CD4-positive, alpha-beta T cell (primary cell): ENCODE results near the gene PANX2. TPM values are rescaled to one million over a fixed set of nuclear protein-coding genes. Genes with fewer than 3 reads are reported as not detected.

Experiments
- ATAC-seq: fragments of 200-7000 bp; cut with Tn5 transposase; one replicate; pipeline ENCODE4 v1.10.0; 2022; ENCODE audit warnings: mild to moderate bottlenecking; ENCODE audit not compliant: poor library complexity
- CTCF ChIA-PET: fragments of 350-600 bp; sonication (Branson Sonifier 250); formaldehyde crosslinking; loops from one replicate; lab custom pipeline; 2021; ENCODE audit warnings: antibody characterized with exemption, inconsistent platforms; lab: Charles Lee
- POLR2A ChIA-PET: fragments of 350-600 bp; sonication (Branson Sonifier 250); formaldehyde crosslinking; loops from one replicate; lab custom pipeline; 2021; ENCODE audit warnings: antibody characterized with exemption, inconsistent platforms; lab: Charles Lee
- DNase-seq, 14 experiments: peaks; one replicate each; pipeline ENCODE4 v3.0.0-alpha.2; 2013 to 2020; ENCODE audit warnings: mixed read lengths in 2 of 14
- H3K27ac ChIP-seq, 2 donors: one replicate each; pipeline versions ENCODE4 v1.5.1 to v1.7.0; 2013; ENCODE audit warnings: low read length in 2 of 2, low read depth in 1 of 2, mild to moderate bottlenecking in 1 of 2
- H3K27me3 ChIP-seq, 2 experiments: 1 replicate in 1 of 2; 2 replicates in 1 of 2; pipeline versions ENCODE4 v1.6.1 to v1.7.0; 2013; ENCODE audit warnings: low read length in 2 of 2, control low read depth in 1 of 2, mild to moderate bottlenecking in 1 of 2, moderate library complexity in 1 of 2; ENCODE audit not compliant: insufficient read depth in 2 of 2, control insufficient read depth in 1 of 2
- H3K36me3 ChIP-seq: one replicate; pipeline ENCODE4 v1.6.1; 2013; ENCODE audit warnings: low read length, control low read depth; ENCODE audit not compliant: insufficient read depth
- H3K4me1 ChIP-seq: one replicate; pipeline ENCODE4 v1.6.1; 2013; ENCODE audit warnings: low read length, control low read depth; ENCODE audit not compliant: insufficient read depth
- H3K4me3 ChIP-seq: one replicate; pipeline ENCODE4 v1.5.1; 2013; ENCODE audit warnings: mild to moderate bottlenecking, low read length, moderate library complexity
- H3K9me3 ChIP-seq, 2 experiments: 1 replicate in 1 of 2; 2 replicates in 1 of 2; pipeline versions ENCODE4 v1.6.1 to v1.7.0; 2013; ENCODE audit warnings: low read length in 2 of 2, mild to moderate bottlenecking in 2 of 2, control low read depth in 1 of 2, moderate library complexity in 1 of 2; ENCODE audit not compliant: control insufficient read depth in 1 of 2, insufficient read depth in 1 of 2
- H3K27ac Mint-ChIP-seq: one replicate; pipeline ENCODE4 v1.8.0; 2020; ENCODE audit warnings: mixed read lengths
- H3K27me3 Mint-ChIP-seq: one replicate; pipeline ENCODE4 v1.8.0; 2021; ENCODE audit warnings: mixed read lengths
- H3K36me3 Mint-ChIP-seq: one replicate; pipeline ENCODE4 v1.8.0; 2021; ENCODE audit warnings: low read depth, mixed read lengths
- H3K4me1 Mint-ChIP-seq: one replicate; pipeline ENCODE4 v1.8.0; 2021; ENCODE audit warnings: low read depth, mixed read lengths
- H3K4me3 Mint-ChIP-seq: one replicate; pipeline ENCODE4 v1.8.0; 2020; ENCODE audit warnings: mild to moderate bottlenecking, mixed read lengths
- H3K9me3 Mint-ChIP-seq: one replicate; pipeline ENCODE4 v1.8.0; 2020; ENCODE audit warnings: mixed read lengths
- intact Hi-C, 2 experiments: fragments of 100-400 bp; cut with DNase I in 1 of 2; cut with micrococcal nuclease in 1 of 2; formaldehyde crosslinking; loops; one replicate each; pipeline versions ENCODE4 v1.15.1 to v1.9.0; 2023 to 2025; cut with DNase I, micrococcal nuclease
- total RNA-seq, 174 experiments: library from RNA in 2 of 174; stranded (reverse) in 2 of 174; gene quantifications; one replicate each; pipeline ENCODE4 v1.2.3 and lab custom pipeline; 2021 to 2026
- TF ChIP-seq, protein P1 (sequence below): fragments of 200-600 bp; IDR thresholded peaks from one replicate; pipeline ENCODE4 v1.8.0; 2022; ENCODE audit warnings: antibody characterized with exemption, mild to moderate bottlenecking

The PANX2 gene
- total RNA-seq, 2 experiments from 2014 or later, result 0.11 to 0.16 TPM

DNA sequence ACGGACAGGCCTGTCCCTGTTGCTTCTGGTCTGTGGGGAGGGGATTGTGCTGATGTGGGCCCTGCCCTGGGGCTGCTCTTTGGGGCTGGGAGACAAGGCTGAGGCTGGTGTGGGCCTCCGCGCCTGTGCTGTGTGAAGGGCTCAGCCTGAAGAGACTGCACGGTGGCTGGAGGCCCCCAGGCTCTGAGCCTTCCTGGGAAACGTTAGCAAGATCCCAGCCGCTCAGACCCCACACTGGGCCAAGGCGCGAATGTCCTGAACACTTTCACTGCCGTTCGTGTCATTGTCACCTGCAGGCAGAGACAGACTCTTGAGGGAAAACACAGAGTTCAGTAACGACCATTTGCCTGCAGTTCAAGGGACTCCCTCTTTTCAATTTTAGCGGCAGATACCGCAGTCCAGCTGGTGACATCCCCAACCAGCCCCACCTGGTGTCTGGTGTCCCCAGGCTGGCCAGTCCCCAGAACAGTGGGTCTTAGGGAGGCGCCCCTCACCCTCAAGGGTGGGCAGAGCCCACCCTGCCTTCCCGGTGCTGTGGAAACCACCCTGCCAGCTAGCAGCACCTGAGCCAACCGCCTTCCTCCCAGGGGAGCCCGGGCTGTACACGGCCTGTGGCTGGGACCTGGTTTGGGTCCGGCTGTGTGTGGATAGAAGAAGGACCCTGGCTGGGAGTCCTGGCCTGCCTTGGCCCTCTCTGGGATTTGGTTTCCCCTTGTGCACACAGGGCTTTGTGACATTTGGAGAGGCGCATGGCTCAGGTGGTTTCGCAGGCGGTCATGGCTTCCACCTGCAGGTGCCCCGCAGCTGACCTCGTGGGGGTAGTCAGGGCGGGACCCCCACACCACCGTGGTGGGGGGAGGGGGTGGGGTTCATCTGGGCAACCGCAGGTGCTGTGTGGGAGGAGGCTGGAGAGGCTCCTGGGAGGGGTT is 5.7 kb downstream of the PANX2 start:
- H3K27me3 Mint-ChIP-seq, result peaks cover 24% of the 10 kb centered on the region
- no peaks in the 10 kb centered on the region for H3K9me3 Mint-ChIP-seq
- H3K27me3 ChIP-seq, result peaks cover 17 to 18% of the 10 kb centered on the region in 2 experiments
- H3K27ac Mint-ChIP-seq, result no peak overlapping the region
- no peak overlapping the region for H3K27ac ChIP-seq
- no peak overlapping the region for H3K4me3 ChIP-seq
- H3K4me1 ChIP-seq, result peaks cover under 1% of the 10 kb centered on the region
- peak in 1 of 14 experiments; percentile 27 for DNase-seq
- H3K36me3 ChIP-seq, result no peaks in the 10 kb centered on the region
- peaks cover under 1% of the 10 kb centered on the region for H3K4me1 Mint-ChIP-seq
- no peak overlapping the region for H3K4me3 Mint-ChIP-seq
- H3K9me3 ChIP-seq, result peaks cover 0 to 10% of the 10 kb centered on the region in 2 experiments
- ChIA-PET POLR2A (no interaction called here), CTCF (no interaction called here)
- TF ChIP-seq, protein P1, sequence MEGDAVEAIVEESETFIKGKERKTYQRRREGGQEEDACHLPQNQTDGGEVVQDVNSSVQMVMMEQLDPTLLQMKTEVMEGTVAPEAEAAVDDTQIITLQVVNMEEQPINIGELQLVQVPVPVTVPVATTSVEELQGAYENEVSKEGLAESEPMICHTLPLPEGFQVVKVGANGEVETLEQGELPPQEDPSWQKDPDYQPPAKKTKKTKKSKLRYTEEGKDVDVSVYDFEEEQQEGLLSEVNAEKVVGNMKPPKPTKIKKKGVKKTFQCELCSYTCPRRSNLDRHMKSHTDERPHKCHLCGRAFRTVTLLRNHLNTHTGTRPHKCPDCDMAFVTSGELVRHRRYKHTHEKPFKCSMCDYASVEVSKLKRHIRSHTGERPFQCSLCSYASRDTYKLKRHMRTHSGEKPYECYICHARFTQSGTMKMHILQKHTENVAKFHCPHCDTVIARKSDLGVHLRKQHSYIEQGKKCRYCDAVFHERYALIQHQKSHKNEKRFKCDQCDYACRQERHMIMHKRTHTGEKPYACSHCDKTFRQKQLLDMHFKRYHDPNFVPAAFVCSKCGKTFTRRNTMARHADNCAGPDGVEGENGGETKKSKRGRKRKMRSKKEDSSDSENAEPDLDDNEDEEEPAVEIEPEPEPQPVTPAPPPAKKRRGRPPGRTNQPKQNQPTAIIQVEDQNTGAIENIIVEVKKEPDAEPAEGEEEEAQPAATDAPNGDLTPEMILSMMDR, result no peak
- intact Hi-C loops, result no loop called here
- H3K36me3 Mint-ChIP-seq, result no peaks in the 10 kb centered on the region
- ATAC-seq, result no peak

DNA sequence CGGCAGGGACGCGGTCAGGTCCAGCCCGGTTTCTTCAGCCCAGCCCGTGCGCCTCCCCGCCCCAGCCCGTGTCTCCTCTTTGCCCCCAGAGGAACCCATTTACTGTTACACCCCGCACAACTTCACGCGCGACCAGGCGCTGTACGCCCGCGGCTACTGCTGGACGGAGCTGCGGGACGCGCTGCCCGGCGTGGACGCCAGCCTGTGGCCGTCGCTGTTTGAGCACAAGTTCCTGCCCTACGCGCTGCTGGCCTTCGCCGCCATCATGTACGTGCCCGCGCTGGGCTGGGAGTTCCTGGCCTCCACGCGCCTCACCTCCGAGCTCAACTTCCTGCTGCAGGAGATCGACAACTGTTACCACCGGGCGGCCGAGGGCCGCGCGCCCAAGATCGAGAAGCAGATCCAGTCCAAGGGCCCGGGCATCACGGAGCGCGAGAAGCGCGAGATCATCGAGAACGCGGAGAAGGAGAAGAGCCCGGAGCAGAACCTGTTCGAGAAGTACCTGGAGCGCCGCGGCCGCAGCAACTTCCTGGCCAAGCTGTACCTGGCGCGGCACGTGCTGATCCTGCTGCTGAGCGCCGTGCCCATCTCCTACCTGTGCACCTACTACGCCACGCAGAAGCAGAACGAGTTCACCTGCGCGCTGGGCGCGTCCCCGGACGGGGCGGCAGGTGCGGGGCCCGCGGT is 6.5 kb downstream of the PANX2 start:
- H3K36me3 ChIP-seq, result no peaks in the 10 kb centered on the region
- H3K4me3 ChIP-seq, result no peak overlapping the region
- Mint-ChIP-seq H3K9me3 (no peaks in the 10 kb centered on the region), H3K4me1 (no peaks in the 10 kb centered on the region), H3K36me3 (no peaks in the 10 kb centered on the region), H3K27ac (no peak overlapping the region), H3K27me3 (peaks cover 20% of the 10 kb centered on the region), H3K4me3 (no peak overlapping the region)
- peaks cover 11 to 13% of the 10 kb centered on the region in 2 experiments for H3K27me3 ChIP-seq
- no peak overlapping the region for H3K27ac ChIP-seq
- intact Hi-C loops, result no loop called here
- DNase-seq (peak in 1 of 14 experiments; percentile 15), ATAC-seq (no peak)
- no peaks in the 10 kb centered on the region for H3K4me1 ChIP-seq
- TF ChIP-seq, protein P1, result no peak
- ChIA-PET CTCF (interaction anchor here (0.6 kb wide), 1 partner anchor 33 kb away, joined by 3 read pairs; no protein-coding TSS in a partner anchor), POLR2A (no interaction called here)
- H3K9me3 ChIP-seq, result peaks cover 0 to 4% of the 10 kb centered on the region in 2 experiments

DNA sequence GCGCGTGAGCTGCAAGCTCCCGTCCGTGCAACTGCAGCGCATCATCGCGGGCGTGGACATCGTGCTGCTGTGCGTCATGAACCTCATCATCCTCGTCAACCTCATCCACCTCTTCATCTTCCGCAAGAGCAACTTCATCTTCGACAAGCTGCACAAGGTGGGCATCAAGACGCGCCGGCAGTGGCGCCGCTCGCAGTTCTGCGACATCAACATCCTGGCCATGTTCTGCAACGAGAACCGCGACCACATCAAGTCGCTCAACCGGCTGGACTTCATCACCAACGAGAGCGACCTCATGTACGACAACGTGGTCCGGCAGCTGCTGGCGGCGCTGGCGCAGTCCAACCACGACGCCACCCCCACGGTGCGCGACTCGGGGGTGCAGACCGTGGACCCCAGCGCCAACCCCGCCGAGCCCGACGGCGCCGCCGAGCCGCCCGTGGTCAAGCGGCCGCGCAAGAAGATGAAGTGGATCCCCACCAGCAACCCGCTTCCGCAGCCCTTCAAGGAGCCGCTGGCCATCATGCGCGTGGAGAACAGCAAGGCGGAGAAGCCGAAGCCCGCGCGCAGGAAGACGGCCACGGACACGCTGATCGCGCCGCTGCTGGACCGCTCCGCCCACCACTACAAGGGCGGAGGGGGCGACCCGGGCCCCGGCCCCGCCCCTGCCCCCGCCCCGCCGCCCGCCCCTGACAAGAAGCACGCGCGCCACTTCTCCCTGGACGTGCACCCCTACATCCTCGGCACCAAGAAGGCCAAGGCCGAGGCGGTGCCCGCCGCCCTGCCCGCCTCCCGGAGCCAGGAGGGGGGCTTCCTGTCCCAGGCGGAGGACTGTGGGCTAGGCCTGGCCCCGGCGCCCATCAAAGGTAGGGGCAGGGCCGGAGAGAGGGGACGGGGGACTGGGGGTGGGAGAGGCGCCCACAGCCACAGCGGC is 7.3 kb downstream of the PANX2 start:
- ChIA-PET POLR2A (no interaction called here), CTCF (no interaction called here)
- Mint-ChIP-seq H3K4me1 (no peaks in the 10 kb centered on the region), H3K4me3 (no peak overlapping the region), H3K9me3 (no peaks in the 10 kb centered on the region), H3K27me3 (peaks cover 12% of the 10 kb centered on the region), H3K27ac (no peak overlapping the region), H3K36me3 (no peaks in the 10 kb centered on the region)
- no peak overlapping the region for H3K27ac ChIP-seq
- peaks cover 6 to 8% of the 10 kb centered on the region in 2 experiments for H3K27me3 ChIP-seq
- TF ChIP-seq, protein P1, result no peak
- H3K9me3 ChIP-seq, result peaks cover 0 to 4% of the 10 kb centered on the region in 2 experiments
- H3K4me1 ChIP-seq, result no peaks in the 10 kb centered on the region
- ATAC-seq (no peak), DNase-seq (peak in 1 of 14 experiments; percentile 26)
- intact Hi-C loops, result no loop called here
- H3K4me3 ChIP-seq, result no peak overlapping the region
- H3K36me3 ChIP-seq, result no peaks in the 10 kb centered on the region
